ENCODE data around the gene SIAH2.

Gene SIAH2

GRCh38 chr3:150773616-150774192, 10.7 kb upstream of the SIAH2 start:
- DNase-seq, result no peak

GRCh38 chr3:150771600-150771999, 8.6 kb upstream of the SIAH2 start:
- no peak for DNase-seq

- DNase-seq, result no peak
Observed at GRCh38 chr3:150770681-150771080, 7.7 kb upstream of the SIAH2 start.

- no peak for DNase-seq
Observed at GRCh38 chr3:150766742-150767141, 3.8 kb upstream of the SIAH2 start.

- DNase-seq, result peak in 1 of 5 experiments; percentile 65
Observed at GRCh38 chr3:150765949-150766720, 3.2 kb upstream of the SIAH2 start.

GRCh38 chr3:150764967-150765366, 2.0 kb upstream of the SIAH2 start:
- no peak for DNase-seq

GRCh38 chr3:150764566-150764965, 1.6 kb upstream of the SIAH2 start:
- DNase-seq, result no peak

GRCh38 chr3:150763841-150764483, 993 bp upstream of the SIAH2 start:
- DNase-seq, result peak in 1 of 5 experiments; percentile 32

- DNase-seq, result peak in 1 of 5 experiments; percentile 45
Observed at GRCh38 chr3:150762662-150763121, 277 bp downstream of the SIAH2 start.

- peak in 3 of 5 experiments; percentile 17 to 59 (median 17) for DNase-seq
Observed at GRCh38 chr3:150761831-150762661, 923 bp downstream of the SIAH2 start.

- DNase-seq, result peak in 3 of 5 experiments; percentile 31 to 71 (median 46)
Observed at GRCh38 chr3:150760431-150761200, 2.4 kb downstream of the SIAH2 start.

- no peak for DNase-seq
Observed at GRCh38 chr3:150759947-150760346, 3.0 kb downstream of the SIAH2 start.

- DNase-seq, result peak in 1 of 5 experiments; percentile 58
Observed at GRCh38 chr3:150759319-150759718, 3.6 kb downstream of the SIAH2 start.

- DNase-seq, result no peak
Observed at GRCh38 chr3:150757768-150758167, 5.2 kb downstream of the SIAH2 start.

- DNase-seq, result no peak
Observed at GRCh38 chr3:150757364-150757763, 5.6 kb downstream of the SIAH2 start.

- DNase-seq, result no peak
Observed at GRCh38 chr3:150756491-150757059, 6.4 kb downstream of the SIAH2 start.

- DNase-seq, result no peak
Observed at GRCh38 chr3:150755902-150756301, 7.1 kb downstream of the SIAH2 start.

- DNase-seq, result no peak
Observed at GRCh38 chr3:150754896-150755295, 8.1 kb downstream of the SIAH2 start.

GRCh38 chr3:150751781-150752263, 11.1 kb downstream of the SIAH2 start:
- DNase-seq, result no peak

- no peak for DNase-seq
Observed at GRCh38 chr3:150749255-150749654, 13.7 kb downstream of the SIAH2 start.

GRCh38 chr3:150748684-150749047, 14.3 kb downstream of the SIAH2 start:
- DNase-seq, result no peak
